Pericardium fibroblast (primary cell): ENCODE data around the gene AGBL5. TPM values are rescaled to one million over a fixed set of nuclear protein-coding genes. Genes with fewer than 3 reads are reported as not detected.

Source experiments
- total RNA-seq: library from RNA; depleted of rRNA; stranded (reverse); fragments of >200 nt; gene quantifications from 2 replicates; pipeline ENCODE4 v1.2.3, GENCODE V29; 2015

AGBL5 gene, protein sequence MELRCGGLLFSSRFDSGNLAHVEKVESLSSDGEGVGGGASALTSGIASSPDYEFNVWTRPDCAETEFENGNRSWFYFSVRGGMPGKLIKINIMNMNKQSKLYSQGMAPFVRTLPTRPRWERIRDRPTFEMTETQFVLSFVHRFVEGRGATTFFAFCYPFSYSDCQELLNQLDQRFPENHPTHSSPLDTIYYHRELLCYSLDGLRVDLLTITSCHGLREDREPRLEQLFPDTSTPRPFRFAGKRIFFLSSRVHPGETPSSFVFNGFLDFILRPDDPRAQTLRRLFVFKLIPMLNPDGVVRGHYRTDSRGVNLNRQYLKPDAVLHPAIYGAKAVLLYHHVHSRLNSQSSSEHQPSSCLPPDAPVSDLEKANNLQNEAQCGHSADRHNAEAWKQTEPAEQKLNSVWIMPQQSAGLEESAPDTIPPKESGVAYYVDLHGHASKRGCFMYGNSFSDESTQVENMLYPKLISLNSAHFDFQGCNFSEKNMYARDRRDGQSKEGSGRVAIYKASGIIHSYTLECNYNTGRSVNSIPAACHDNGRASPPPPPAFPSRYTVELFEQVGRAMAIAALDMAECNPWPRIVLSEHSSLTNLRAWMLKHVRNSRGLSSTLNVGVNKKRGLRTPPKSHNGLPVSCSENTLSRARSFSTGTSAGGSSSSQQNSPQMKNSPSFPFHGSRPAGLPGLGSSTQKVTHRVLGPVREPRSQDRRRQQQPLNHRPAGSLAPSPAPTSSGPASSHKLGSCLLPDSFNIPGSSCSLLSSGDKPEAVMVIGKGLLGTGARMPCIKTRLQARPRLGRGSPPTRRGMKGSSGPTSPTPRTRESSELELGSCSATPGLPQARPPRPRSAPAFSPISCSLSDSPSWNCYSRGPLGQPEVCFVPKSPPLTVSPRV
- total RNA-seq, result 11.9 and 16.3 TPM in 2 replicates

DNA sequence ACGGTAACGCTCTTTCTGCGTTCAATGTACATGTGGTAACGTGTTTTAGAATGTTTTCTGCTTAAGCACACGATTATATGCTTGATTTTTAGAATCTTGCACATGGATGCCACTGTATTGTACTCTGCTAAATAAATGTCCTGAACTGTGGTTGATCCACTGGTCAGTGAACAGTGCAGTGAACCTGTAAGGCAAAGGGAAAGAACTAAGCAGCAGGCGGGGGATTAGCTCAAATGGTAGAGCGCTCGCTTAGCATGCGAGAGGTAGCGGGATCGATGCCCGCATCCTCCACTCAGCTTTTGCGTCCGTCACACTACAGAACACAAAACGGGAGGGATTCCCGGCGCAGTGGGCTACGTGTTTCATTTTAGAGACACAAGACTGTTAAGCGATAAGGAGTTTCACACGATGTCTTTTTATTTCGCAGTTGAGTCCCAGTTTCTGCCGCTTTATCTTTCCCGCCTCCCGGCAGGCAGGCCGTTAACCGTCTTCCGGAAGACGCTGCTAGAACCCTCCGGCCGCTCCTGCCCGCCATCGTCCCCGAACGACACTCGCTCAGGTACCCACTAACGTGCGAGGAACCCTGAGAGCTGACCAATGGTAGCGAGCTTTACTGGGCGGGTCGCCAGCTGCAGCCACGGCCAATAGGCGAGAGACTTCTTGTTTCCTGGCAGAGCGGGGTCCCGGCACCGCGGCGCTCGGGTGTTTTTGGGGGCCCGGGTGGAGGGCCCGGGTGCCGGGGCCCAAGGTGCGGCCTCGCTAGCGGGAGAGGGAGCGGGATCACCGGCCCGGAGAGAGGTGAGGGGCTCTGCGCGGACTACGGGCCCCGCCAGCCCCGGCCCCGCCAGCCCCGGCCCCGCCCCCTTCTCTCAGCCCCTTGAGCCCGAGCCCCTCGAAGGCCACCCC lies at the start of gene AGBL5:
Gene AGBL5, plus strand, starts transcription at position 673 of the 906 bp plus-strand sequence. CDS start 1,291 bp downstream, outside the sequence.

GRCh38 chr2:27032495-27033252 lies 18.8 kb upstream of the AGBL5 start, which contains the start of gene TMEM214:
TMEM214 (plus strand) TSS chr2:27032965; CDS start chr2:27033016, 51 bp downstream.

GRCh38 chr2:27071277-27071989 lies 20.0 kb downstream of the AGBL5 start, which contains the start of gene OST4:
OST4 (minus strand) TSS chr2:27071654.

DNA sequence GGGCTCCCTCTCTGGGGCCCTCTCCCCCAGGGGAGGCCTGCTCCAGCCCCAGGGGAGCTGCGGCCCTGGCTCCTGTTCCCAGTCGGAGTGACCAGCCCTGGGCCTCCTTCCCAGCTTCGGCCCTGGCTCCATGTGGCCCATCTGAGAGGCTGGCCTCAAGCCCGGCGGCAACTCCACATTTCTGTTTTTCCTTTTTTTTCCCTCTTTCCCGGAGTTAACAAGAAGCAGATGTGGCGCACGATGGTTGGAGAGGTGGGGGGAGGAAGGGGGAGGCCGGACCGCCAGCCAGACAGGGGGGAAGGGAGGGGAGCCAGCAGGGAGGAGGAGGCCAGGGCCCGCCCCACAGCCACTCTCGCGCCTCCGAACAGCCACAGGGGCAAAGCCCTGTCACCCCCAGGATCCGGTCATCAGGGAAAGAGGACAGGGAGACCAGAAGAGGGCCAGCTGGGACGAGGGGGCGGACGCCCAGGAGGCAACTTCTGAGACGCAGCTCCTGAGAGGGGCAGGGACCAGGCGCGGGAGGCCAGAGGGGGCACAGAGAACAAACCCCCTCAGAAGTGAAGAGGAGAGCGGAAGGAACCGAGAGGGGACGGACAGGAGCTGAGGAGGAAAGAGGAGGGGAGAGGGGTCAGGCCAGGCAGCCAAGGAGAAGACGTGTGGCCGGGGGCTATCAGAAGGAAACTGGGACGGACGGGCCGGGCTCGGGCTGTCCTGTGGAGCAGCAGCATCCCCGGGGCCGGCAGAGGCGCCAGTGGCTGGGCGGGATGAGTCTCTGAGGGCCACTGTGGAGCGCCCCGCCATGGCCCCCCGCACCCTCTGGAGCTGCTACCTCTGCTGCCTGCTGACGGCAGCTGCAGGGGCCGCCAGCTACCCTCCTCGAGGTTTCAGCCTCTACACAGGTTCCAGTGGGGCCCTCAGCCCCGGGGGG lies 27.1 kb downstream of the AGBL5 start, which contains the start of gene EMILIN1:
Gene EMILIN1, plus strand, starts transcription at position 349 of the 928 bp plus-strand sequence. Its CDS starts 451 bp downstream, at position 800.

GRCh38 chr2:27086724-27087593 lies 35.5 kb downstream of the AGBL5 start, which contains the start of gene KHK:
KHK (plus strand) TSS chr2:27086772; CDS start chr2:27087260, 488 bp downstream.

DNA sequence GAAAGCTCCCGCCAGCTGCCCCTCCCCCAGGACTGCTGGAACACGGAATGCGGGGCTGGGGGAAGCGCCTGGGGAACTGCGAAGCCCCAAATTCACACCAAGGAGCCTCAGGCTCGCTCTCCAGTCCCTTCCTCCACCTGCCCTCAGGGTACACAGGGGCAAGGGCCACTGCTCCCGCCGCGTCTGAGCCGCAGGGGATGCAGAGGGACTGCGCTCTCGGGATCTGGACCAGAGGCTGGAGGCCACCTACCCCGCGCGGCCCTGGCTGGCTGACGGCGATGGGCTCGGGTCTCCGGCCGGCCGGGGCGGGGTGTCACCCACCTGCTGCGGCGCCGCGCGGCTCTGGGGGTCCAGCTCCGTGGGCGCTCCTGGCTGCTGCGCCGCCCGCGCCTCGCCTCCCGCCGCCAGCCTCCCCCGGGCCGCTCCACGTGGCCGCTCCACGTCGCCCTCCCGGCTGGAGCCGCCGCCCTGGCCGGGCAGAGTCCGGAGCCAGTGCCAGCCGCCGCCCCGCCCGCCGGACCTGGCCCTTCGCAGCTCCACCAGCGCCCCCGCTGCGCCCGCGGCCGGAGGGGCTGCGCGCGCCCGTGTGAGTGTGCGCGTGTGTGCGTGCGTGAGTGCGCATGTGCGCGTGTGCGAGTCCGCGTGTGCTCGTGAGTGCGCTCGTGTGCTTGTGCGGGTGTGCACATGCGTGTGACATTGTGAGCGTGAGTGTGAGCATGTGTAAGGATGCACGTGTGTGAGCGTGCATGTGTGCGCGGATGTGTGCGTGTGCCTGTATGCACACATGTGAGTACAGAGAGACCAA lies 67.3 kb downstream of the AGBL5 start, which contains the start of gene CGREF1:
Gene CGREF1, minus strand, starts transcription at position 604 of the 805 bp plus-strand sequence. CDS start 14,762 bp downstream, outside the sequence.

Other genes starting within 250 kb of the AGBL5 start
- 0.26 TPM in 1 of 2 replicates, not detected in the other for gene DPYSL5, start 203.5 kb upstream of the AGBL5 start, total RNA-seq
- 2.6 and 3.2 TPM in 2 replicates for gene MAPRE3, start 81.0 kb upstream of the AGBL5 start, total RNA-seq
- gene TMEM214, start 18.7 kb upstream of the AGBL5 start, total RNA-seq, result 36.8 and 38.7 TPM in 2 replicates
- gene OST4, start 20.0 kb downstream of the AGBL5 start, total RNA-seq, result 432 and 658 TPM in 2 replicates
- gene EMILIN1, start 26.9 kb downstream of the AGBL5 start, total RNA-seq, result 242 and 312 TPM in 2 replicates
- 0.12 TPM in 1 of 2 replicates, not detected in the other for gene KHK, start 35.1 kb downstream of the AGBL5 start, total RNA-seq
- 9.0 and 10.2 TPM in 2 replicates for gene CGREF1, start 67.5 kb downstream of the AGBL5 start, total RNA-seq
- not detected in 2 replicates for gene ABHD1, start 72.1 kb downstream of the AGBL5 start, total RNA-seq
- 40.9 and 59.7 TPM in 2 replicates for gene PREB, start 83.0 kb downstream of the AGBL5 start, total RNA-seq
- not detected in 2 replicates for gene PRR30, start 87.7 kb downstream of the AGBL5 start, total RNA-seq
- gene TCF23, start 97.3 kb downstream of the AGBL5 start, total RNA-seq, result 0.09 TPM in 1 of 2 replicates, not detected in the other
- gene ATRAID, start 160.4 kb downstream of the AGBL5 start, total RNA-seq, result 170 and 171 TPM in 2 replicates
- 15.8 and 19.3 TPM in 2 replicates for gene SLC5A6, start 160.6 kb downstream of the AGBL5 start, total RNA-seq
- 31.2 and 41.0 TPM in 2 replicates for gene CAD, start 165.7 kb downstream of the AGBL5 start, total RNA-seq
- not detected in 2 replicates for gene SLC30A3, start 211.4 kb downstream of the AGBL5 start, total RNA-seq
- gene DNAJC5G, start 223.8 kb downstream of the AGBL5 start, total RNA-seq, result not detected in 2 replicates
- not detected in 2 replicates for gene TRIM54, start 230.8 kb downstream of the AGBL5 start, total RNA-seq